SU-DHL-6 (cell line): ENCODE measurements around the gene CMKLR1.

Source experiments
- H2AFZ ChIP-seq: fragments of 200-600 bp; sonication (generic); 2 replicates; pipeline ENCODE4 v1.6.1; 2014; ENCODE audit warnings: low read depth, mild to moderate bottlenecking, moderate library complexity, mixed read lengths, antibody characterized with exemption, low read length; ENCODE audit not compliant: severe bottlenecking
- H3F3A ChIP-seq: fragments of 200-600 bp; shearing (Covaris generic); 2 replicates; pipeline ENCODE4 v1.6.0; 2016; ENCODE audit warnings: antibody characterized with exemption, mild to moderate bottlenecking; ENCODE audit not compliant: insufficient read depth
- H3K27ac ChIP-seq: fragments of 200-600 bp; sonication (generic); 2 replicates; pipeline ENCODE4 v1.5.1; 2016; ENCODE audit warnings: low read depth, mild to moderate bottlenecking, low read length, moderate library complexity, mixed read lengths
- H3K27me3 ChIP-seq: fragments of 200-600 bp; sonication (generic), shearing (Covaris generic); 2 replicates; pipeline ENCODE4 v1.6.0; 2014; ENCODE audit warnings: mild to moderate bottlenecking, low read length
- H3K36me3 ChIP-seq: fragments of 200-600 bp; sonication (generic); 2 replicates; pipeline ENCODE4 v1.6.1; 2014; ENCODE audit warnings: mild to moderate bottlenecking, low read length, mixed read lengths
- H3K4me2 ChIP-seq: fragments of 300-600, 200-600 bp; shearing (Covaris generic), sonication (generic); 2 replicates; pipeline ENCODE4 v1.6.0; 2014; ENCODE audit warnings: low read length, low read depth, mild to moderate bottlenecking; ENCODE audit not compliant: poor library complexity, severe bottlenecking
- H3K4me3 ChIP-seq: fragments of 200-600 bp; sonication (generic); 2 replicates; pipeline ENCODE4 v1.5.1; 2014; ENCODE audit warnings: antibody characterized with exemption, low read length, mild to moderate bottlenecking, mixed read lengths; ENCODE audit not compliant: insufficient read depth, poor library complexity, severe bottlenecking
- H3K79me2 ChIP-seq: fragments of 200-600 bp; sonication (generic); 2 replicates; pipeline ENCODE4 v1.6.1; 2014; ENCODE audit warnings: mild to moderate bottlenecking, low read length, moderate library complexity; ENCODE audit not compliant: insufficient read depth
- H3K9ac ChIP-seq: fragments of 200-600 bp; sonication (generic); 2 replicates; pipeline ENCODE4 v1.7.0; 2014; ENCODE audit warnings: mild to moderate bottlenecking, low read length
- H3K9me2 ChIP-seq: fragments of 200-600 bp; sonication (generic); replicated peaks from 2 replicates; pipeline ENCODE4 v1.6.1; 2014; ENCODE audit warnings: low read length; ENCODE audit not compliant: insufficient read depth
- H3K9me3 ChIP-seq: fragments of 200-600 bp; sonication (generic); 2 replicates; pipeline ENCODE4 v1.6.1; 2014; ENCODE audit warnings: low read length, mixed read lengths; ENCODE audit not compliant: insufficient read depth
- H4K20me1 ChIP-seq: fragments of 200-600 bp; sonication (generic); 2 replicates; pipeline ENCODE4 v1.6.1; 2014; ENCODE audit warnings: low read depth, mild to moderate bottlenecking, antibody characterized with exemption, low read length, moderate library complexity, mixed read lengths
- EZH2phosphoT487 ChIP-seq: fragments of 200-600 bp; sonication (generic), shearing (Covaris generic); conservative IDR thresholded peaks from 2 replicates; pipeline ENCODE4 v1.6.1; 2018; ENCODE audit warnings: mild to moderate bottlenecking, antibody characterized with exemption, low read length, moderate library complexity, mixed read lengths
- TF ChIP-seq, protein P1 (sequence below): fragments of 200-600 bp; sonication (generic); IDR thresholded peaks from one replicate; pipeline ENCODE4 v1.5.1; 2017; ENCODE audit warnings: antibody characterized with exemption, mild to moderate bottlenecking, low read length, moderate library complexity; ENCODE audit not compliant: insufficient read depth, poor library complexity, severe bottlenecking

The CMKLR1 gene

DNA sequence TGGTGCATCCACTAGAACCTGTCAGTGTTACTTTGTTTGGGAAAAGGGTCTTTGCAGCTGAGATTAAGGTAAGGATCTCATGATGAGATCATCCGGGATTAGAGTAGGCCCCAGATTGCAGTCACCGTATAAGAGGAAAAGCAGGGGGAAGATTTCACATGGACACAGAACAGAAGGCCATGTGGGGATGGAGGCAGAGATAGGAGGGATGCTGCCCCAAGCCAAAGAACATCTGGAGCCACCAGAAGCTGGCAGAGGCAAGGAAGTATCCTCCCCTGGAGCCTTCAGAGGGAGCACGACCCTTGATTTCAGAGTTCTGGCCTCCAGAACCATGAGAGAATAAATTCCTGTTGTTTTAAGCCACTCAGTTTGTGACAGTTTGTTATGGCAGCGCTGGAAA is 39.6 kb downstream of the CMKLR1 start:
- no peaks in the 10 kb centered on the region for H4K20me1 ChIP-seq
- H3K27ac ChIP-seq, result no peak overlapping the region
- H3K36me3 ChIP-seq, result no peaks in the 10 kb centered on the region
- no peaks in the 10 kb centered on the region for H3F3A ChIP-seq
- no peak overlapping the region for H3K4me3 ChIP-seq
- no peak overlapping the region for H3K4me2 ChIP-seq
- TF ChIP-seq EZH2phosphoT487, result no peak
- TF ChIP-seq, protein P1, sequence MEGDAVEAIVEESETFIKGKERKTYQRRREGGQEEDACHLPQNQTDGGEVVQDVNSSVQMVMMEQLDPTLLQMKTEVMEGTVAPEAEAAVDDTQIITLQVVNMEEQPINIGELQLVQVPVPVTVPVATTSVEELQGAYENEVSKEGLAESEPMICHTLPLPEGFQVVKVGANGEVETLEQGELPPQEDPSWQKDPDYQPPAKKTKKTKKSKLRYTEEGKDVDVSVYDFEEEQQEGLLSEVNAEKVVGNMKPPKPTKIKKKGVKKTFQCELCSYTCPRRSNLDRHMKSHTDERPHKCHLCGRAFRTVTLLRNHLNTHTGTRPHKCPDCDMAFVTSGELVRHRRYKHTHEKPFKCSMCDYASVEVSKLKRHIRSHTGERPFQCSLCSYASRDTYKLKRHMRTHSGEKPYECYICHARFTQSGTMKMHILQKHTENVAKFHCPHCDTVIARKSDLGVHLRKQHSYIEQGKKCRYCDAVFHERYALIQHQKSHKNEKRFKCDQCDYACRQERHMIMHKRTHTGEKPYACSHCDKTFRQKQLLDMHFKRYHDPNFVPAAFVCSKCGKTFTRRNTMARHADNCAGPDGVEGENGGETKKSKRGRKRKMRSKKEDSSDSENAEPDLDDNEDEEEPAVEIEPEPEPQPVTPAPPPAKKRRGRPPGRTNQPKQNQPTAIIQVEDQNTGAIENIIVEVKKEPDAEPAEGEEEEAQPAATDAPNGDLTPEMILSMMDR, result no peak
- H3K9ac ChIP-seq, result no peak overlapping the region
- H3K27me3 ChIP-seq, result no peaks in the 10 kb centered on the region
- H3K79me2 ChIP-seq, result no peaks in the 10 kb centered on the region
- H3K9me3 ChIP-seq, result no peaks in the 10 kb centered on the region
- no peaks in the 10 kb centered on the region for H3K9me2 ChIP-seq
- no peak overlapping the region for H2AFZ ChIP-seq

DNA sequence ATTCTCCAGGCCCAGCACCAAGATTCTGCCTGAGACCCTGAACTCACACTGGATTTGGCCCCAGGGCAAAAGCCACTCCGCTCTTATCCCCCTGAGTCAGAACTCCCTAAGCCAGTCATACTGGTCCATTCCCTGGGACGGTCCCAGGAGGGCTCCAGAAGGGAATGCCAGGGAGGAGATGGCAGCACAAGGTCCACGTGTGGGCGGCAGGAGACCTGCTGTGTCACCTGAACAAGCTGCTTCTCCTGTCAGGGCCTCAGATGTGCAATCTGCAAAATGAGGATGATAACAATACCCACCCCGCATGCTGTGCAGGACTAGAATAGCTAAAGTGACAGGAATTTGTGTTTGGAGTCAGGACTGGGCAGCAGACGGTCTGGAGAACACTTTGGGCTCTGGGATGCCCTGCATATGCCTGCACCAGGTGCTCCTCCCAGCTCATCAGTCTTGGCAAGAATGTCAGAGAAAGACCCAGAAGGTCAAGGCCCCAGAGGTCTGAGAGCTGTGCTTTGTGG is 40.3 kb downstream of the CMKLR1 start:
- Histone ChIP-seq H3K9ac (no peak overlapping the region), H3K4me2 (no peak overlapping the region)

DNA sequence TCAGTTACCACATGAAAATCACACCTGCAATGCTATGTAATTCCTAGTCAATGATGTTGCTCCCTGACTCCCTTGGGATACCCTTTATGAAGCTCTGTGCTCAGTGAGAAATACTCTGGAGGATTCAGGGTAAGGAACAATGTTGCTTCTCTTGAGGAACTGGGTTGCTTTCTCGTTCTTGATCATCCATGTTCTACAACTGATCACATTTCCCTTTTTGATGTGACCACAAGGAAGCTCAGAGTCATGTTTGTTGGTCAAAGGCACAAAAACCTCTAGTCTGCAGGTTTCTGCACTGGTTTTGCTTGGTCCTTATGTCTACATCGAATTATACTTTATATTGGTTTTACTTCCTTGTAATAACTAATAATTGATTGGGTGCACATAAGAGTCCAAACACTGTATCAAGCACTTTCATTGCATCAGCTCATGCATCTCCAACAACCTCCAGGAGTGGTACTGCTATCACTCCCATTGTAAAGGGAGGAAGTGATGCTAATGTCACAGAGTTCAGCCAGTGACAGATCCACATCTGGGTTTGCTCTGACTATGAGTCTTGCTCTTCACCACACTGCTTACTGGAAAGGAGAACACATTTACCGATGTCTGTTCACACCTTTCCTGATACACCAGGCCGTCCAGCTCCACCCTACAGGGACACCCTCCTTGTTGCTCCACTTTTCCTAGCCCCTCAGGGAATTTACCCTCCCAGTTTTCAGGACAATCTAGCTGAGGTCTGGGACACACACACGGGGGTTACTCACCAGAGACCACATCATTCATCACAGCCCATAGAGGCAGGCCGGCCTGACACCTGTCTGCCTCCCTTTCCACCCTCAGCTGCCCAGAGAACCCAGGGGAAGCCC is 41.0 kb downstream of the CMKLR1 start:
- TF ChIP-seq, protein P1, result no peak
- no peak for TF ChIP-seq EZH2phosphoT487
- Histone ChIP-seq H3K27ac (no peak overlapping the region), H3K79me2 (no peaks in the 10 kb centered on the region), H3K9me3 (no peaks in the 10 kb centered on the region), H3K36me3 (no peaks in the 10 kb centered on the region), H3K9me2 (no peaks in the 10 kb centered on the region), H3K4me3 (no peak overlapping the region), H4K20me1 (no peaks in the 10 kb centered on the region), H3F3A (no peaks in the 10 kb centered on the region), H2AFZ (no peak overlapping the region), H3K4me2 (no peak overlapping the region), H3K27me3 (no peaks in the 10 kb centered on the region), H3K9ac (no peak overlapping the region)

More for the DNA sequence above, 40.3 kb downstream of the CMKLR1 start:
- Histone ChIP-seq H3K27me3 (no peaks in the 10 kb centered on the region), H3K4me3 (no peak overlapping the region), H2AFZ (no peak overlapping the region), H3F3A (no peaks in the 10 kb centered on the region), H3K9me3 (no peaks in the 10 kb centered on the region), H3K36me3 (no peaks in the 10 kb centered on the region), H4K20me1 (no peaks in the 10 kb centered on the region), H3K27ac (no peak overlapping the region), H3K9me2 (no peaks in the 10 kb centered on the region), H3K79me2 (no peaks in the 10 kb centered on the region)
- TF ChIP-seq, protein P1, result no peak
- TF ChIP-seq EZH2phosphoT487, result no peak
